CD4-positive, alpha-beta memory T cell (primary cell): ENCODE measurements around the gene EXO1. TPM values are rescaled to one million over a fixed set of nuclear protein-coding genes. Genes with fewer than 3 reads are reported as not detected.
"Not testable (repeated sequence)": the region's sequence is repeated elsewhere in the genome, so short reads cannot be mapped to it uniquely, and the experiment has no call there.

ENCODE experiments used
- CTCF ChIA-PET: fragments of 350-600 bp; sonication (Branson Sonifier 250); formaldehyde crosslinking; loops from one replicate; lab custom pipeline; 2021; ENCODE audit warnings: inconsistent platforms; ENCODE audit not compliant: partially characterized antibody; lab: Charles Lee
- POLR2A ChIA-PET: fragments of 350-600 bp; sonication (Branson Sonifier 250); formaldehyde crosslinking; loops from one replicate; lab custom pipeline; 2021; ENCODE audit not compliant: partially characterized antibody; lab: Charles Lee
- DNase-seq, 5 donors: peaks; one replicate each; pipeline versions ENCODE4 v3.0.0 to v3.0.0-alpha.2; 2020 to 2022; ENCODE audit warnings: mixed read lengths in 1 of 5
- H3K27ac ChIP-seq: one replicate; pipeline ENCODE4 v1.7.0; 2013; ENCODE audit warnings: low read depth, low read length
- H3K27me3 ChIP-seq: 2 replicates; pipeline ENCODE4 v1.7.0; 2013; ENCODE audit warnings: mild to moderate bottlenecking, low read length, moderate library complexity; ENCODE audit not compliant: insufficient read depth
- H3K36me3 ChIP-seq: 2 replicates; pipeline ENCODE4 v1.7.0; 2013; ENCODE audit warnings: mild to moderate bottlenecking, low read length, moderate library complexity; ENCODE audit not compliant: insufficient read depth
- H3K4me1 ChIP-seq: 2 replicates; pipeline ENCODE4 v1.7.0; 2013; ENCODE audit warnings: mild to moderate bottlenecking, low read length, moderate library complexity; ENCODE audit not compliant: insufficient read depth
- H3K4me3 ChIP-seq, 2 donors: one replicate each; pipeline ENCODE4 v1.7.0; 2013; ENCODE audit warnings: low read length in 2 of 2, mild to moderate bottlenecking in 1 of 2
- H3K9me3 ChIP-seq, 2 donors: one replicate each; pipeline ENCODE4 v1.7.0; 2013; ENCODE audit warnings: low read length in 2 of 2, control low read depth in 1 of 2; ENCODE audit not compliant: control insufficient read depth in 1 of 2
- H3K27ac Mint-ChIP-seq, 7 donors: one replicate each; pipeline ENCODE4 v1.8.0; 2020 to 2021; ENCODE audit warnings: mixed read lengths in 7 of 7, mild to moderate bottlenecking in 6 of 7, inconsistent platforms in 3 of 7, moderate library complexity in 3 of 7
- H3K27me3 Mint-ChIP-seq, 2 donors: one replicate each; pipeline ENCODE4 v1.8.0; 2020 to 2021; ENCODE audit warnings: mixed read lengths in 2 of 2
- H3K36me3 Mint-ChIP-seq, 2 donors: one replicate each; pipeline ENCODE4 v1.8.0; 2020 to 2021; ENCODE audit warnings: mixed read lengths in 2 of 2, inconsistent platforms in 1 of 2, mild to moderate bottlenecking in 1 of 2
- H3K4me1 Mint-ChIP-seq, 4 donors: one replicate each; pipeline ENCODE4 v1.8.0; 2020 to 2021; ENCODE audit warnings: mixed read lengths in 4 of 4, mild to moderate bottlenecking in 1 of 4
- H3K4me3 Mint-ChIP-seq, 8 donors: one replicate each; pipeline ENCODE4 v1.8.0; 2020 to 2021; ENCODE audit warnings: mixed read lengths in 8 of 8, mild to moderate bottlenecking in 7 of 8, moderate library complexity in 6 of 8, inconsistent platforms in 3 of 8
- H3K9me3 Mint-ChIP-seq, 8 donors: one replicate each; pipeline ENCODE4 v1.8.0; 2020 to 2021; ENCODE audit warnings: mixed read lengths in 8 of 8, mild to moderate bottlenecking in 5 of 8, inconsistent platforms in 3 of 8, moderate library complexity in 1 of 8
- intact Hi-C: fragments of 100-400 bp; cut with micrococcal nuclease; formaldehyde crosslinking; loops from one replicate; pipeline ENCODE4 v1.15.1; 2023
- polyA plus RNA-seq, 2 donors: library from polyadenylated mRNA; unstranded; fragments of 300-500 nt; fragmentation: Illumina TruSeq; gene quantifications; one replicate each; pipeline ENCODE4 v1.2.3, GENCODE V29; 2021
- total RNA-seq, 2 experiments: library from RNA; stranded (reverse); gene quantifications; one replicate each; pipeline ENCODE4 v1.2.3, GENCODE V29; 2021

The EXO1 gene
- under 1 TPM; 0.41 to 0.44 TPM for total RNA-seq
- polyA plus RNA-seq = not detected

DNA sequence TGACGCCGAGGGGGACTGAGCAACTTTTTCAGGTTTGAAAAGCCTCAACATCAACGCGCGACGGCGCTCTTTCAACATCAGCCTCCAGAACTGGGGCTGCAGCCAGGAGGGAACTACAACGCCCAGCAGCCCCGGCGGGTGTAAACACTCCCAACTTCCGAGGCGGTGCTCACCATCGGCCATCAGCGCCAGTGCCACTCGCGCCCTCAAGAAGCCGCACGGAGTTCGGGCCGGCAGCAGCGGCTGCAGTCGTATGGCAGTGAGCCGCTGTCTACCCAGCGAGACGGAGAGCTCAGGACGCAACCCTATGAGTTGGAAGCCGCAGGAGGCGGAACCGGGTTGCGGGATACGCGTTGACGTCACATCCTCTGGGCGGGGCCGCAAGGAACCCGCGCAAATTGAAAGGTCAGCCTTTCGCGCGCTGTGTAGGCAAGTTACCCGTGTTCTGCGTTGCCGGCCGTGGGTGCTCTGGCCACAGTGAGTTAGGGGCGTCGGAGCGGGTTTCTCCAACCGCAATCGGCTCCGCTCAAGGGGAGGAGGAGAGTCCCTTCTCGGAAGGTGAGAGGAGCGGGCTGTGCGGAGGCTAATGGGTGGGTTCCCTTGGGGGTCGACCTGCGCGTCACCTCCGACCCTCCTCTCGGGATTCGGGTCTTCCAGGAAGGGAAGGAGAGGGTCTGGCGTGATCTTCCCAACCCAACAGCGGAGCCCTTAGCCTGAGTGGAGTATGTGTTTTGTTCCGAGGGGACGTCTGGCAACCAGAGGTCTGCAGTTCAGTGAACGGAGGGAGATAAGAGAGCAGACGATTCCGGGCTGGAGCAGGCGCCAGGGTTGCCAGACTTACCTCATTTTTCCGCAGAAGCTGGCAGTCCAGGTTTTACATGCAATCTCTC, at the start of gene EXO1:
Gene EXO1 (plus strand): TSS at position 409 of the 890 bp plus-strand sequence. CDS start 2,222 bp downstream, outside the sequence.
- H3K27ac ChIP-seq = peak within 1 kb of the TSS; percentile 85
- H3K4me3 Mint-ChIP-seq = peak within 1 kb of the TSS; percentile 95 to 99 (median 98)
- H3K27me3 ChIP-seq = no peaks in the 10 kb centered on the region
- H3K4me3 ChIP-seq = peak within 1 kb of the TSS; percentile 80 to 98
- H3K9me3 ChIP-seq = no peaks in the 10 kb centered on the region
- no peaks in the 10 kb centered on the region for H3K36me3 ChIP-seq
- peak; percentile 90 to 93 (median 92) for DNase-seq
- no peaks in the 10 kb centered on the region for H3K27me3 Mint-ChIP-seq
- ChIA-PET CTCF (interaction anchor here (1.0 to 2.0 kb wide), 6 partner anchors 9 to 329 kb away, joined by 3 to 14 read pairs (median 4); partner anchors contain the start of genes FH and KMO), POLR2A (interaction anchor here (1.1 to 2.0 kb wide), 3 partner anchors 208 to 1408 kb away, joined by 3 to 10 read pairs (median 4); partner anchors contain the start of genes CEP170, CHML, OPN3 and SDCCAG8)
- peaks cover 13 to 20% (median 15%) of the 10 kb centered on the region in 4 donors for H3K4me1 Mint-ChIP-seq
- no peaks in the 10 kb centered on the region for H3K9me3 Mint-ChIP-seq
- peaks cover 0 to 3% of the 10 kb centered on the region in 2 donors for H3K36me3 Mint-ChIP-seq
- H3K27ac Mint-ChIP-seq = peak within 1 kb of the TSS; percentile 98 to 100 (median 99)
- intact Hi-C loops = loop anchor here (1.0 to 5.0 kb wide), 7 partner anchors 208 to 1477 kb away; partner anchors contain the start of genes CEP170, CHML, FH and OPN3
- peaks cover 14% of the 10 kb centered on the region for H3K4me1 ChIP-seq

- intact Hi-C loops = no loop called here
- Mint-ChIP-seq H3K9me3 (no peaks in the 10 kb centered on the region), H3K27me3 (peaks cover 5 to 9% of the 10 kb centered on the region in 2 donors), H3K36me3 (no peaks in the 10 kb centered on the region), H3K4me1 (no peaks in the 10 kb centered on the region), H3K4me3 (no peak overlapping the region), H3K27ac (no peak overlapping the region)
- no peak for DNase-seq
- no peaks in the 10 kb centered on the region for H3K9me3 ChIP-seq
- ChIA-PET POLR2A (no interaction called here), CTCF (interaction anchor here (1.3 kb wide), 1 partner anchor 16 kb away, joined by 3 read pairs; no protein-coding TSS in a partner anchor)
- H3K4me3 ChIP-seq = no peak overlapping the region
- H3K36me3 ChIP-seq = no peaks in the 10 kb centered on the region
- no peaks in the 10 kb centered on the region for H3K27me3 ChIP-seq
- H3K4me1 ChIP-seq = no peaks in the 10 kb centered on the region
- no peak overlapping the region for H3K27ac ChIP-seq
Observed at GRCh38 chr1:241799416-241799815, 48.6 kb upstream of the EXO1 start.

GRCh38 chr1:241800640-241801039, 47.4 kb upstream of the EXO1 start:
- CTCF ChIA-PET = interaction anchor here (1.3 kb wide), 1 partner anchor 18 kb away, joined by 3 read pairs; no protein-coding TSS in a partner anchor
- no peaks in the 10 kb centered on the region for H3K36me3 ChIP-seq
- H3K4me3 ChIP-seq = no peak overlapping the region
- H3K36me3 Mint-ChIP-seq = no peaks in the 10 kb centered on the region
- no peaks in the 10 kb centered on the region for H3K27me3 ChIP-seq
- intact Hi-C loops = no loop called here
- H3K9me3 ChIP-seq = no peaks in the 10 kb centered on the region
- H3K4me1 Mint-ChIP-seq = no peaks in the 10 kb centered on the region
- peak overlapping the region in 1 of 7 donors; percentile 55 for H3K27ac Mint-ChIP-seq
- DNase-seq = no peak
- H3K27ac ChIP-seq = no peak overlapping the region
- H3K9me3 Mint-ChIP-seq = no peaks in the 10 kb centered on the region
- H3K4me3 Mint-ChIP-seq = no peak overlapping the region
- POLR2A ChIA-PET = no interaction called here
- H3K4me1 ChIP-seq = no peaks in the 10 kb centered on the region
- peaks cover 4 to 6% of the 10 kb centered on the region in 2 donors for H3K27me3 Mint-ChIP-seq

DNA sequence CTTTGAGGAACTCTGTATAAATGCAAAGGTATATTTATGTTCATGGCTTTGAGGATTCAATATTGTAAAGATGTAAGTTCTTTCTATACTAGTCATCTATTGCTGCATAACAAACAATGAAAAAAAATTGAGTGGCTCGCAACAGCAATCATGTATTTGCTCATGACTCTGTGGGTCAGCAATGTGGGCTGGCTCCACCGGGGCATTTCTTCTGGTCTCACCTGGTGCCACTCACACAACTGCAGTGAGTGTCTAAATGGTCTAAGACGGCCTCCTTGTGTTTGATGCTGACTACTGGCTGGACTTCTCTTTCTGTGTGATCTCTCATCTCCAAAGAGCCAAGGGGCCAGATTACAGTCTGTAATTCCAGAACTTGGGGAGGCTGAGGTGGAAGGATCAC, 45.1 kb upstream of the EXO1 start:
- Histone ChIP-seq H3K9me3 (no peaks in the 10 kb centered on the region), H3K27me3 (no peaks in the 10 kb centered on the region), H3K4me3 (no peak overlapping the region), H3K4me1 (no peaks in the 10 kb centered on the region), H3K36me3 (no peaks in the 10 kb centered on the region), H3K27ac (no peak overlapping the region)
- intact Hi-C loops = no loop called here
- H3K27me3 Mint-ChIP-seq = peaks cover 4 to 9% of the 10 kb centered on the region in 2 donors
- no peaks in the 10 kb centered on the region for H3K4me1 Mint-ChIP-seq
- no peak for DNase-seq
- H3K9me3 Mint-ChIP-seq = no peaks in the 10 kb centered on the region
- CTCF ChIA-PET = no interaction called here
- POLR2A ChIA-PET = no interaction called here
- H3K4me3 Mint-ChIP-seq = no peak overlapping the region
- H3K27ac Mint-ChIP-seq = no peak overlapping the region
- no peaks in the 10 kb centered on the region for H3K36me3 Mint-ChIP-seq

DNA sequence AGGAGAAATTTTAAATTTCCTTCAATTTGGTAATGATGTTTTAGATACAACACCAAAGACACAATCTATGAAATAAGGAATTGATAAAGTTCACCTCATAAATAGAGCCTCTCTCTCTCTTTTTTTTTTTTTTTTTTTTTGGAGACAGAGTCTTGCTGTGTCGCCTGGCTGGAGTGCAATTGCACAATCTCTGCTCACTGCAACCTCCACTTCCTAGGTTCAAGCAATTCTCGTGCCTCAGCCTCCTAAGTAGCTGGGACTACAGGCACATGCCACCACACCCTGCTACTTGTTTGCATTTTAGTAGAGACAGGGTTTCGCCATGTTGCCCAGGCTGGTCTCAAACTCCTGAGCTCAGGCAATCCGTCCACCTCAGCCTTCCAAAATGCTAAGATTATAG, 43.3 kb upstream of the EXO1 start:
- H3K27ac Mint-ChIP-seq, CTCF ChIA-PET, H3K4me3 Mint-ChIP-seq, H3K4me1 ChIP-seq, H3K4me3 ChIP-seq, H3K36me3 ChIP-seq, H3K27ac ChIP-seq, H3K36me3 Mint-ChIP-seq, intact Hi-C loops, DNase-seq, H3K4me1 Mint-ChIP-seq, POLR2A ChIA-PET, H3K27me3 Mint-ChIP-seq, H3K27me3 ChIP-seq, H3K9me3 ChIP-seq, H3K9me3 Mint-ChIP-seq: not testable (repeated sequence)

- POLR2A ChIA-PET = no interaction called here
- H3K9me3 ChIP-seq = no peaks in the 10 kb centered on the region
Observed at GRCh38 chr1:241808265-241808664, 39.7 kb upstream of the EXO1 start.

DNA sequence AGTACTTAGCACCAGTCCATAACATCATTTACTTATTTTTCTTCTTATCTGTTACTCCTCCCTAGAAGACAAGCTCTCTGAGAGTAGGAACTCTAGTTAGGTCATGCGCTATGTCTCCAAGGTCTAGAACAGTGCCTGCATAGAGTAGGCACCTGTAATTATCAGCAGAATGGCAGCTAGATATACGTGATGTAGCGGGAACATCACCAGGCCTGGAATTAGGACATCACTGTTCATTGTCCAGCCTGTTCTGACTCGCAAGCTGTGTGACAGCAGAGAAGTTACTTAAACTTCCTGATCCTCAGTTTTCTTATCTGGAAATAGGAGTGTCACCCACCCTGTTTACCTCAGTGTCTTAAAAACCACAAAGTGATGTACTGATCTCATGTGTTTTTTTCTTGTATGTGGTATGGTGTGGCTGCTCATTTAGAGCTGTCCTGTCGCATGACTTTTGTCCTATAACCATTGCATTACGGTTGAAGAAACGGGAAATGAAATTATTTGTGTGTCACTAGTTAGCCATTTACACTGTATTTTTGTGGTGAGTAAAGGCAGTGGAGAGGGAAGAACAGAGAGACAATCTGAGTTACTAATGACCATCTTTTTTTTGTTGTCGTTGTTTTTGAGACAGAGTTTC, 37.1 kb upstream of the EXO1 start:
- Mint-ChIP-seq H3K9me3 (no peaks in the 10 kb centered on the region), H3K27me3 (peaks cover 5 to 8% of the 10 kb centered on the region in 2 donors), H3K36me3 (no peaks in the 10 kb centered on the region), H3K4me3 (no peak overlapping the region), H3K4me1 (no peaks in the 10 kb centered on the region), H3K27ac (peak overlapping the region in 1 of 7 donors; percentile 6)
- intact Hi-C loops = no loop called here
- no peaks in the 10 kb centered on the region for H3K27me3 ChIP-seq
- DNase-seq = no peak
- ChIA-PET CTCF (no interaction called here), POLR2A (no interaction called here)
- H3K9me3 ChIP-seq = no peaks in the 10 kb centered on the region
- H3K27ac ChIP-seq = no peak overlapping the region
- H3K36me3 ChIP-seq = no peaks in the 10 kb centered on the region
- no peak overlapping the region for H3K4me3 ChIP-seq
- no peaks in the 10 kb centered on the region for H3K4me1 ChIP-seq

More at GRCh38 chr1:241808265-241808664, 39.7 kb upstream of the EXO1 start:
- no peaks in the 10 kb centered on the region for H3K36me3 Mint-ChIP-seq
- DNase-seq = no peak
- intact Hi-C loops = no loop called here
- CTCF ChIA-PET = interaction anchor here (1.4 kb wide), 1 partner anchor 41 kb away, joined by 3 read pairs; no protein-coding TSS in a partner anchor
- Histone ChIP-seq H3K27ac (no peak overlapping the region), H3K27me3 (no peaks in the 10 kb centered on the region), H3K36me3 (no peaks in the 10 kb centered on the region), H3K4me3 (no peak overlapping the region), H3K4me1 (no peaks in the 10 kb centered on the region)
- no peak overlapping the region for H3K4me3 Mint-ChIP-seq
- no peaks in the 10 kb centered on the region for H3K4me1 Mint-ChIP-seq
- H3K9me3 Mint-ChIP-seq = no peaks in the 10 kb centered on the region
- peaks cover 7 to 8% of the 10 kb centered on the region in 2 donors for H3K27me3 Mint-ChIP-seq
- H3K27ac Mint-ChIP-seq = no peak overlapping the region
